A549 (cell line): ENCODE data around the gene FOXP1. TPM values are rescaled to one million over a fixed set of nuclear protein-coding genes. Genes with fewer than 3 reads are reported as not detected.

ENCODE experiments used
- ATAC-seq, 2 experiments: fragments of 200-7000 bp in 1 of 2; fragments of >200 bp in 1 of 2; cut with Nextera tagmentation in 1 of 2; cut with Tn5 transposase in 1 of 2; 3 replicates each; pipeline versions ENCODE4 v1.8.0 to v1.9.1; 2018 to 2020; ENCODE audit warnings: mild to moderate bottlenecking in 1 of 2, moderate library complexity in 1 of 2
- CTCF ChIA-PET: fragments of 300-600 bp; sonication (Branson Sonifier 250); formaldehyde crosslinking; extraction: SDS; loops from one replicate; lab custom pipeline; 2021; ENCODE audit warnings: antibody characterized with exemption, inconsistent platforms; lab: Yijun Ruan, JAX
- POLR2A ChIA-PET: fragments of 350-600 bp; formaldehyde crosslinking; extraction: SDS; loops from one replicate; lab custom pipeline; 2021; ENCODE audit warnings: antibody characterized with exemption, inconsistent platforms; lab: Yijun Ruan, JAX
- DNase-seq, 2 experiments: peaks; one replicate each; pipeline versions ENCODE4 v3.0.0 to v3.0.0-alpha.2; 2011 to 2016; ENCODE audit warnings: low read depth in 1 of 2, low spot score in 1 of 2
- FAIRE-seq: peaks from 2 replicates; lab custom pipeline; 2011; peaks lifted over from hg19 to GRCh38; lab: Jason Lieb, UNC
- H3K27ac ChIP-seq, 2 experiments: fragments of >200 bp; sonication (Bioruptor Twin); formaldehyde crosslinking; 3 replicates each; pipeline ENCODE4 v1.5.1; 2016 to 2017
- H3K4me1 ChIP-seq: fragments of >200 bp; sonication (Bioruptor Twin); formaldehyde crosslinking; 3 replicates; pipeline ENCODE4 v1.6.1; 2016
- H3K4me2 ChIP-seq: fragments of >200 bp; sonication (Bioruptor Twin); formaldehyde crosslinking; 3 replicates; pipeline ENCODE4 v1.6.1; 2016
- H3K4me3 ChIP-seq: fragments of >200 bp; sonication (Bioruptor Twin); formaldehyde crosslinking; 3 replicates; pipeline ENCODE4 v1.5.1; 2016
- H3K9me3 ChIP-seq: fragments of >200 bp; sonication (Bioruptor Twin); formaldehyde crosslinking; 3 replicates; pipeline ENCODE4 v1.6.1; 2016
- CBX2 ChIP-seq: fragments of 200-600 bp; sonication (generic); IDR thresholded peaks from 2 replicates; pipeline ENCODE4 v1.6.1; 2016; ENCODE audit warnings: low read depth, mild to moderate bottlenecking, borderline replicate concordance
- CBX8 ChIP-seq: fragments of 200-600 bp; sonication (generic); IDR thresholded peaks from 2 replicates; pipeline ENCODE4 v1.6.1; 2016
- FOSB ChIP-seq: fragments of 250-450 bp; sonication (Bioruptor Pico); IDR thresholded peaks from 2 replicates; pipeline ENCODE4 v1.5.0; 2020; ENCODE audit warnings: mild to moderate bottlenecking, moderate library complexity
- FOSL2 ChIP-seq, 2 experiments: fragments of 450-650 bp in 1 of 2; fragments of >200 bp in 1 of 2; sonication (Bioruptor Twin) in 1 of 2; formaldehyde crosslinking; IDR thresholded peaks; 2 replicates each; pipeline versions ENCODE4 v1.5.0 to v1.6.1; 2016 to 2020; ENCODE audit warnings: mild to moderate bottlenecking in 1 of 2, moderate library complexity in 1 of 2
- HDAC2 ChIP-seq: fragments of 200-600 bp; sonication (generic); IDR thresholded peaks from 2 replicates; pipeline ENCODE4 v1.6.1; 2016
- HOXB13 ChIP-seq: fragments of 250-450 bp; sonication (Bioruptor Pico); IDR thresholded peaks from 2 replicates; pipeline ENCODE4 v1.5.0; 2020; ENCODE audit warnings: low read depth, mild to moderate bottlenecking, moderate library complexity
- JUN ChIP-seq, 2 experiments: fragments of >200 bp; sonication (Bioruptor Twin); formaldehyde crosslinking; IDR thresholded peaks; 2 replicates in 1 of 2; 3 replicates in 1 of 2; pipeline ENCODE4 v1.6.1; 2016 to 2017
- NFE2L2 ChIP-seq: fragments of 150-350 bp; conservative IDR thresholded peaks from 2 replicates; pipeline ENCODE4 v1.6.1; 2014; ENCODE audit warnings: low read length
- NPAS2 ChIP-seq: fragments of 250-450 bp; sonication (Bioruptor Pico); IDR thresholded peaks from 2 replicates; pipeline ENCODE4 v1.8.0; 2022; ENCODE audit warnings: mild to moderate bottlenecking, moderate library complexity, borderline replicate concordance
- ZFP36 ChIP-seq: fragments of 450-650 bp; IDR thresholded peaks from 2 replicates; pipeline ENCODE4 v1.6.1; 2014; ENCODE audit warnings: borderline replicate concordance; ENCODE audit not compliant: partially characterized antibody
- WGBS: methylation state at CpG from one replicate; pipeline ENCODE4 v1.1.6; 2017; ENCODE audit errors: missing lambda C conversion rate; 5-methylcytosine and 5-hydroxymethylcytosine counted together
- polyA plus RNA-seq, 4 experiments: library from polyadenylated mRNA; depleted of rRNA in 3 of 4; stranded (reverse); fragments of >200 nt; fragmentation: RNase III in 1 of 4; extraction: RNeasy Plus Mini Kit Qiagen cat#74134 plus additional on column Dnase treatment in 1 of 4; gene quantifications; 2 replicates in 3 of 4; 3 replicates in 1 of 4; pipeline ENCODE4 v1.2.3, GENCODE V29; 2011 to 2017
- TF ChIP-seq, protein P1 (sequence below): fragments of >200 bp; sonication (Bioruptor Twin); formaldehyde crosslinking; IDR thresholded peaks from 3 replicates; pipeline ENCODE4 v1.5.1; 2016
- TF ChIP-seq, protein P2 (sequence below): IDR thresholded peaks from 2 replicates; pipeline ENCODE4 v1.6.1; 2012
- TF ChIP-seq, protein P3 (sequence below): IDR thresholded peaks from 2 replicates; pipeline ENCODE4 v1.6.1; 2012; ENCODE audit warnings: low read depth, borderline replicate concordance
- TF ChIP-seq, protein P4 (sequence below): fragments of >200 bp; sonication (Bioruptor Twin); formaldehyde crosslinking; IDR thresholded peaks from 2 replicates; pipeline ENCODE4 v1.6.1; 2016
- TF ChIP-seq, protein P5 (sequence below): IDR thresholded peaks from 2 replicates; pipeline ENCODE4 v1.6.1; 2012
- TF ChIP-seq, protein P6 (sequence below): fragments of >200 bp; sonication (Bioruptor Twin); formaldehyde crosslinking; IDR thresholded peaks from 3 replicates; pipeline ENCODE4 v1.6.1; 2016

Gene FOXP1
- polyA plus RNA-seq, 2 of the 4 experiments (the other 2 are of a cell fraction): 12.8 to 13.9 TPM

DNA sequence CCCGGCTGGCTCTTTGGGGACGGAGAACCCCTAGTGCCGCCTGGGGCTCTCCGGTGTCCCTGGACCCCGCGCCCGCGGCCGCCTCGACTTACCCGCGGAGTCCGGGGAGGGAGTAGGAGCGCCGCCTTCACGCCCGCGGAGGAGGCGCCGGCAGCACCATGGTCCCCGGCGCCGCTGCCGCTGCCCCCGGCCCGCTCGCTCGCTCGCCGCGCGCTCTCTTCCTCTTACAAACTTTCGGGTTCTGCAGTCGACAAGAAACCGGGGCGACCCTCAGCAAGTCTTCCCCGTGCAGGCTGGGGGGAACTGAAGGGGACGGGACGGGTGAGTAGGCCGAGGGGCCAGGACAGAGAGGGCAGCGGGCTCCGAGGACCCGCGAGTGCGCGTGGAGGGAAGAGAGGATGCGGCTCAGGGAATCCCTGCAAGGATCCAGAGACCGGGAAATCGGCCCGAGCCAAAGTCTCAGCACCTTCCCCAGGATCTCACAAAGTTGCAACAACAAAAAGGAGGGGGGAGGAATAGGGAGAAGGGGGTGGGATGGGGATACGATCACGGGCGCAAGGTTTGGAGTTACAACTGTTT lies 2.0 kb downstream of the FOXP1 start:
- Histone ChIP-seq H3K4me3 (peak overlapping the region; percentile 75), H3K4me2 (peak overlapping the region; percentile 95), H3K9me3 (no peaks in the 10 kb centered on the region), H3K4me1 (peaks cover 51% of the 10 kb centered on the region), H3K27ac (peak overlapping the region; percentile 95 to 100)
- CTCF ChIA-PET: interaction anchor here (0.6 to 5.8 kb wide), 2 partner anchors 72 to 533 kb away, joined by 3 to 39 read pairs; no protein-coding TSS in a partner anchor
- TF ChIP-seq, protein P1, sequence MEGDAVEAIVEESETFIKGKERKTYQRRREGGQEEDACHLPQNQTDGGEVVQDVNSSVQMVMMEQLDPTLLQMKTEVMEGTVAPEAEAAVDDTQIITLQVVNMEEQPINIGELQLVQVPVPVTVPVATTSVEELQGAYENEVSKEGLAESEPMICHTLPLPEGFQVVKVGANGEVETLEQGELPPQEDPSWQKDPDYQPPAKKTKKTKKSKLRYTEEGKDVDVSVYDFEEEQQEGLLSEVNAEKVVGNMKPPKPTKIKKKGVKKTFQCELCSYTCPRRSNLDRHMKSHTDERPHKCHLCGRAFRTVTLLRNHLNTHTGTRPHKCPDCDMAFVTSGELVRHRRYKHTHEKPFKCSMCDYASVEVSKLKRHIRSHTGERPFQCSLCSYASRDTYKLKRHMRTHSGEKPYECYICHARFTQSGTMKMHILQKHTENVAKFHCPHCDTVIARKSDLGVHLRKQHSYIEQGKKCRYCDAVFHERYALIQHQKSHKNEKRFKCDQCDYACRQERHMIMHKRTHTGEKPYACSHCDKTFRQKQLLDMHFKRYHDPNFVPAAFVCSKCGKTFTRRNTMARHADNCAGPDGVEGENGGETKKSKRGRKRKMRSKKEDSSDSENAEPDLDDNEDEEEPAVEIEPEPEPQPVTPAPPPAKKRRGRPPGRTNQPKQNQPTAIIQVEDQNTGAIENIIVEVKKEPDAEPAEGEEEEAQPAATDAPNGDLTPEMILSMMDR: no peak
- peak in 1 of 2 experiments; percentile 22; a peak in 1 of 5 replicates for TF ChIP-seq JUN (IDR thresholded peaks at IDR 0.05)
- POLR2A ChIA-PET: interaction anchor here (0.8 to 3.6 kb wide), 5 partner anchors 45 to 323 kb away, joined by 3 to 19 read pairs (median 17); no protein-coding TSS in a partner anchor
- DNase-seq: peak in 1 of 2 experiments; percentile 23
- WGBS: 2% methylated on average over 27 of the region's 53 CpGs
- peak in 1 of 2 experiments; percentile 32; a peak in 5 of 6 replicates for ATAC-seq
- FAIRE-seq: no peak

DNA sequence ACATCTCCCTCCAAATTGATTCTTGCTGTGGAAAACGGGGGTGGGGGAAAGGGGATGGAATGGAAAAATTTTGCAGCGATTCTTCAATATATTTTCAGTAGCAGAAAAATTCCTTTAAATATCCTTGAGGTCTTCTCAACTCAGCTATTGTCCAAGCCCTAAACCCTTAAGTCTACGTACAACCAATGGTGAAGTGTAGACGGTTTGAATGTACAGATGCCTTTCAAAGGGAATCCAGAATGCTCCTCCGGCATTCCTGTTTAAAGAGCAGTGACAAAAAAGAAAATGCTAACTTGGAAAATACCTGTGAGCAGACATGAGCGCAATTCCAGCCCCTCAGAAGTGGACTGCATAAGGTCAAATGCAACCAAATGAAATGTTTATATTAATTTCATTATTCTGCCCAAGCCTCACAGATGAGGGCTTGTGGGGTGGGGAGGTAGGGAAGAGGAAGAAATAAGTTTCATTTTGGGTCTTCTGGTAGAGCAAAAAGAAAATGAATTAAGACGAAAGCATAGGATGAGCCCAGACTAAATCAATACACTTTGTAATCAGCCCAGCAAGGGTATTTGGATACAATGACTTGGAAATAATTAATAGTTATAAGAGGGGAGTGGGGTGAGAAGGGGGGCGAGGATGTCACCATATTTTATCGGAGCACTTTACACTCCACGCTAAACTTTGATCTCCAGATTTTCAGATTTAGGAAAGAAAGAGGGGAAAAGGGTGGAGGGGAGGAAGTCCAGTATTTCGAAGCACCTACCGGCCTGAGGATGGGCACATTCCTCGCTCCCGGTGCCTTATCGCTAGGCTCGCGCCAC lies 2.7 kb downstream of the FOXP1 start:
- Histone ChIP-seq H3K4me3 (peak overlapping the region; percentile 75), H3K4me1 (peaks cover 45% of the 10 kb centered on the region), H3K27ac (peak overlapping the region; percentile 95 to 100), H3K4me2 (peak overlapping the region; percentile 95), H3K9me3 (no peaks in the 10 kb centered on the region)
- ATAC-seq: peak in 1 of 2 experiments; percentile 6; a peak in 1 of 6 replicates
- CTCF ChIA-PET: interaction anchor here (0.9 kb wide), 1 partner anchor 35 kb away, joined by 3 read pairs; no protein-coding TSS in a partner anchor
- WGBS: 27% methylated on average over 17 of the region's 17 CpGs
- POLR2A ChIA-PET: no interaction called here
- DNase-seq: no peak
- TF ChIP-seq HOXB13 (CRISPR knock-in tag) (no peak), ZFP36 (no peak), FOSL2 (IDR thresholded peaks at IDR 0.05) (no peak), FOSL2 (CRISPR knock-in tag; IDR thresholded peaks at IDR 0.05) (no peak), CBX8 (no peak), FOSB (no peak), NPAS2 (CRISPR knock-in tag) (no peak), HDAC2 (no peak), NFE2L2 (no peak), CBX2 (no peak)
- TF ChIP-seq, protein P2, sequence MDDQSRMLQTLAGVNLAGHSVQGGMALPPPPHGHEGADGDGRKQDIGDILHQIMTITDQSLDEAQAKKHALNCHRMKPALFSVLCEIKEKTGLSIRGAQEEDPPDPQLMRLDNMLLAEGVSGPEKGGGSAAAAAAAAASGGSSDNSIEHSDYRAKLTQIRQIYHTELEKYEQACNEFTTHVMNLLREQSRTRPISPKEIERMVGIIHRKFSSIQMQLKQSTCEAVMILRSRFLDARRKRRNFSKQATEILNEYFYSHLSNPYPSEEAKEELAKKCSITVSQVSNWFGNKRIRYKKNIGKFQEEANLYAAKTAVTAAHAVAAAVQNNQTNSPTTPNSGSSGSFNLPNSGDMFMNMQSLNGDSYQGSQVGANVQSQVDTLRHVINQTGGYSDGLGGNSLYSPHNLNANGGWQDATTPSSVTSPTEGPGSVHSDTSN: no peak
- TF ChIP-seq, protein P3, sequence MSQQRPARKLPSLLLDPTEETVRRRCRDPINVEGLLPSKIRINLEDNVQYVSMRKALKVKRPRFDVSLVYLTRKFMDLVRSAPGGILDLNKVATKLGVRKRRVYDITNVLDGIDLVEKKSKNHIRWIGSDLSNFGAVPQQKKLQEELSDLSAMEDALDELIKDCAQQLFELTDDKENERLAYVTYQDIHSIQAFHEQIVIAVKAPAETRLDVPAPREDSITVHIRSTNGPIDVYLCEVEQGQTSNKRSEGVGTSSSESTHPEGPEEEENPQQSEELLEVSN: no peak
- TF ChIP-seq, protein P4, sequence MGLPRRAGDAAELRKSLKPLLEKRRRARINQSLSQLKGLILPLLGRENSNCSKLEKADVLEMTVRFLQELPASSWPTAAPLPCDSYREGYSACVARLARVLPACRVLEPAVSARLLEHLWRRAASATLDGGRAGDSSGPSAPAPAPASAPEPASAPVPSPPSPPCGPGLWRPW: no peak
- TF ChIP-seq, protein P5, sequence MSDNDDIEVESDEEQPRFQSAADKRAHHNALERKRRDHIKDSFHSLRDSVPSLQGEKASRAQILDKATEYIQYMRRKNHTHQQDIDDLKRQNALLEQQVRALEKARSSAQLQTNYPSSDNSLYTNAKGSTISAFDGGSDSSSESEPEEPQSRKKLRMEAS: no peak
- TF ChIP-seq, protein P6, sequence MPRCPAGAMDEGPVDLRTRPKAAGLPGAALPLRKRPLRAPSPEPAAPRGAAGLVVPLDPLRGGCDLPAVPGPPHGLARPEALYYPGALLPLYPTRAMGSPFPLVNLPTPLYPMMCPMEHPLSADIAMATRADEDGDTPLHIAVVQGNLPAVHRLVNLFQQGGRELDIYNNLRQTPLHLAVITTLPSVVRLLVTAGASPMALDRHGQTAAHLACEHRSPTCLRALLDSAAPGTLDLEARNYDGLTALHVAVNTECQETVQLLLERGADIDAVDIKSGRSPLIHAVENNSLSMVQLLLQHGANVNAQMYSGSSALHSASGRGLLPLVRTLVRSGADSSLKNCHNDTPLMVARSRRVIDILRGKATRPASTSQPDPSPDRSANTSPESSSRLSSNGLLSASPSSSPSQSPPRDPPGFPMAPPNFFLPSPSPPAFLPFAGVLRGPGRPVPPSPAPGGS: no peak
- no peak for FAIRE-seq
